ENCODE measurements around the gene PHEX.

- TF ChIP-seq CTCF (IDR thresholded peaks at IDR 0.05; ENCODE audit: insufficient read depth, low read length, poor library complexity, severe bottlenecking), result no peak
- TF ChIP-seq EZH2phosphoT487 (conservative IDR thresholded peaks at IDR 0.05; ENCODE audit: low read length), result no peak
These were observed 77.3 kb downstream of the PHEX start for GRCh38 chrX:22109442-22109841.
